Mucosa of rectum (tissue), 2 donors: ENCODE data around the gene AFF4.

Source experiments
- H3K27ac ChIP-seq, 2 donors: one replicate each; pipeline ENCODE4 v1.7.0; 2013; ENCODE audit warnings: inconsistent platforms in 2 of 2, low read depth in 2 of 2, low read length in 2 of 2
- H3K27me3 ChIP-seq, 2 donors: one replicate each; pipeline ENCODE4 v1.7.0; 2013; ENCODE audit warnings: low read length in 2 of 2; ENCODE audit not compliant: control insufficient read depth in 2 of 2, insufficient read depth in 2 of 2
- H3K36me3 ChIP-seq, 2 donors: one replicate each; pipeline ENCODE4 v1.7.0; 2013; ENCODE audit warnings: low read length in 2 of 2; ENCODE audit not compliant: control insufficient read depth in 2 of 2, insufficient read depth in 2 of 2
- H3K4me1 ChIP-seq, 2 donors: one replicate each; pipeline ENCODE4 v1.7.0; 2013; ENCODE audit warnings: low read length in 2 of 2, mild to moderate bottlenecking in 1 of 2; ENCODE audit not compliant: control insufficient read depth in 2 of 2, insufficient read depth in 2 of 2
- H3K4me3 ChIP-seq, 2 donors: one replicate each; pipeline ENCODE4 v1.7.0; 2013; ENCODE audit warnings: low read length in 2 of 2
- H3K9ac ChIP-seq, 2 donors: one replicate each; pipeline ENCODE4 v1.7.0; 2013; ENCODE audit warnings: low read length in 2 of 2, low read depth in 1 of 2, mild to moderate bottlenecking in 1 of 2
- H3K9me3 ChIP-seq, 2 donors: one replicate each; pipeline ENCODE4 v1.7.0; 2013; ENCODE audit warnings: low read length in 2 of 2; ENCODE audit not compliant: control insufficient read depth in 2 of 2
- donor health status: healthy.
- donor health status: Normal muscosa, but diverticular disease.

Gene AFF4

GRCh38 chr5:132876020-132876759 is 87.2 kb downstream of the AFF4 start:
- H3K4me1 ChIP-seq = peaks cover 0 to 29% of the 10 kb centered on the region in 2 donors
- no peak overlapping the region for H3K27ac ChIP-seq
- no peak overlapping the region for H3K4me3 ChIP-seq
- H3K27me3 ChIP-seq = no peaks in the 10 kb centered on the region
- no peaks in the 10 kb centered on the region for H3K9me3 ChIP-seq
- H3K9ac ChIP-seq = no peak overlapping the region
- H3K36me3 ChIP-seq = peaks cover 35 to 39% of the 10 kb centered on the region in 2 donors

- Histone ChIP-seq H3K4me1 (peaks cover 0 to 29% of the 10 kb centered on the region in 2 donors), H3K9me3 (no peaks in the 10 kb centered on the region), H3K9ac (peak overlapping the region in 1 of 2 donors; percentile 4), H3K4me3 (peak overlapping the region in 1 of 2 donors; percentile 23), H3K27me3 (no peaks in the 10 kb centered on the region), H3K27ac (peak overlapping the region; percentile 54 to 64), H3K36me3 (peaks cover 28 to 30% of the 10 kb centered on the region in 2 donors)
Measured at GRCh38 chr5:132873930-132874271, 89.5 kb downstream of the AFF4 start.

- Histone ChIP-seq H3K9me3 (no peaks in the 10 kb centered on the region), H3K4me1 (peaks cover 0 to 28% of the 10 kb centered on the region in 2 donors), H3K9ac (peak within 1 kb of the TSS in 1 of 2 donors; percentile 4), H3K4me3 (peak within 1 kb of the TSS in 1 of 2 donors; percentile 23), H3K27me3 (no peaks in the 10 kb centered on the region), H3K36me3 (peaks cover 31 to 32% of the 10 kb centered on the region in 2 donors), H3K27ac (peak within 1 kb of the TSS; percentile 54 to 64)
Measured at GRCh38 chr5:132873119-132873929, 90.1 kb downstream of the AFF4 start, which contains the start of gene LEAP2. Gene LEAP2, plus strand, starts transcription at chr5:132873668. Its CDS starts 27 bp downstream, at chr5:132873695.

- no peak overlapping the region for H3K9ac ChIP-seq
- no peak overlapping the region for H3K4me3 ChIP-seq
- H3K27me3 ChIP-seq = no peaks in the 10 kb centered on the region
- H3K36me3 ChIP-seq = peaks cover 32 to 34% of the 10 kb centered on the region in 2 donors
- peak overlapping the region; percentile 40 to 62 for H3K27ac ChIP-seq
- H3K4me1 ChIP-seq = peaks cover 0 to 26% of the 10 kb centered on the region in 2 donors
- no peaks in the 10 kb centered on the region for H3K9me3 ChIP-seq
Measured at GRCh38 chr5:132872788-132873118, 90.7 kb downstream of the AFF4 start.

- H3K27ac ChIP-seq = no peak overlapping the region
- no peaks in the 10 kb centered on the region for H3K27me3 ChIP-seq
- no peaks in the 10 kb centered on the region for H3K9me3 ChIP-seq
- H3K4me3 ChIP-seq = no peak overlapping the region
- no peak overlapping the region for H3K9ac ChIP-seq
- peaks cover 28 to 34% of the 10 kb centered on the region in 2 donors for H3K36me3 ChIP-seq
- peaks cover 9 to 32% of the 10 kb centered on the region in 2 donors for H3K4me1 ChIP-seq
Measured at GRCh38 chr5:132871459-132872284, 91.8 kb downstream of the AFF4 start.

- peaks cover 10 to 31% of the 10 kb centered on the region in 2 donors for H3K4me1 ChIP-seq
- peaks cover 28 to 34% of the 10 kb centered on the region in 2 donors for H3K36me3 ChIP-seq
- no peaks in the 10 kb centered on the region for H3K9me3 ChIP-seq
- no peak overlapping the region for H3K27ac ChIP-seq
- H3K27me3 ChIP-seq = no peaks in the 10 kb centered on the region
- H3K9ac ChIP-seq = no peak overlapping the region
- no peak overlapping the region for H3K4me3 ChIP-seq
Measured at GRCh38 chr5:132870801-132871200, 92.6 kb downstream of the AFF4 start.

GRCh38 chr5:132868754-132869153 is 94.7 kb downstream of the AFF4 start:
- Histone ChIP-seq H3K4me1 (peaks cover 15 to 32% of the 10 kb centered on the region in 2 donors), H3K9ac (no peak overlapping the region), H3K27me3 (no peaks in the 10 kb centered on the region), H3K9me3 (no peaks in the 10 kb centered on the region), H3K36me3 (peaks cover 25 to 32% of the 10 kb centered on the region in 2 donors), H3K4me3 (no peak overlapping the region), H3K27ac (no peak overlapping the region)

GRCh38 chr5:132867046-132867451 is 96.4 kb downstream of the AFF4 start:
- Histone ChIP-seq H3K9me3 (no peaks in the 10 kb centered on the region), H3K4me3 (peak overlapping the region; percentile 91 to 93), H3K9ac (peak overlapping the region; percentile 97 to 98), H3K4me1 (peaks cover 15 to 17% of the 10 kb centered on the region in 2 donors), H3K36me3 (peaks cover 19 to 24% of the 10 kb centered on the region in 2 donors), H3K27me3 (no peaks in the 10 kb centered on the region), H3K27ac (peak overlapping the region; percentile 91 to 94)

- Histone ChIP-seq H3K36me3 (peaks cover 17 to 22% of the 10 kb centered on the region in 2 donors), H3K4me3 (peak within 1 kb of the TSS; percentile 91 to 93), H3K27ac (peak within 1 kb of the TSS; percentile 91 to 94), H3K9ac (peak within 1 kb of the TSS; percentile 97 to 98), H3K9me3 (no peaks in the 10 kb centered on the region), H3K4me1 (peaks cover 15 to 17% of the 10 kb centered on the region in 2 donors), H3K27me3 (no peaks in the 10 kb centered on the region)
Measured at GRCh38 chr5:132866342-132867045, 96.9 kb downstream of the AFF4 start, which contains the start of the genes GDF9 and UQCRQ. Gene GDF9, minus strand, starts transcription at chr5:132866469. Its CDS starts 1,936 bp downstream, at chr5:132864533. Gene UQCRQ, plus strand, starts transcription at chr5:132866642. Its CDS starts 240 bp downstream, at chr5:132866882.
